Tibial nerve (tissue), 4 donors: ENCODE measurements around the gene SLC28A3.

Experiments
- EP300 ChIP-seq, 2 donors: sonication (generic); formaldehyde crosslinking; IDR thresholded peaks; one replicate each; pipeline ENCODE4 v1.6.1; 2017; ENCODE audit warnings: antibody characterized with exemption in 2 of 2, mild to moderate bottlenecking in 1 of 2
- POLR2A ChIP-seq, 2 donors: fragments of 450-650 bp; IDR thresholded peaks; one replicate each; pipeline ENCODE4 v1.6.1; 2017; ENCODE audit warnings: antibody characterized with exemption in 2 of 2, mild to moderate bottlenecking in 2 of 2, moderate library complexity in 2 of 2
- TF ChIP-seq, protein P1 (sequence below), 5 experiments: fragments of 200-600 bp in 3 of 5; fragments of 450-650 bp in 2 of 5; sonication (generic) in 3 of 5; IDR thresholded peaks; one replicate each; pipeline ENCODE4 v1.5.1; 2016 to 2019; ENCODE audit warnings: antibody characterized with exemption in 5 of 5, mild to moderate bottlenecking in 3 of 5, moderate library complexity in 2 of 5

DNA sequence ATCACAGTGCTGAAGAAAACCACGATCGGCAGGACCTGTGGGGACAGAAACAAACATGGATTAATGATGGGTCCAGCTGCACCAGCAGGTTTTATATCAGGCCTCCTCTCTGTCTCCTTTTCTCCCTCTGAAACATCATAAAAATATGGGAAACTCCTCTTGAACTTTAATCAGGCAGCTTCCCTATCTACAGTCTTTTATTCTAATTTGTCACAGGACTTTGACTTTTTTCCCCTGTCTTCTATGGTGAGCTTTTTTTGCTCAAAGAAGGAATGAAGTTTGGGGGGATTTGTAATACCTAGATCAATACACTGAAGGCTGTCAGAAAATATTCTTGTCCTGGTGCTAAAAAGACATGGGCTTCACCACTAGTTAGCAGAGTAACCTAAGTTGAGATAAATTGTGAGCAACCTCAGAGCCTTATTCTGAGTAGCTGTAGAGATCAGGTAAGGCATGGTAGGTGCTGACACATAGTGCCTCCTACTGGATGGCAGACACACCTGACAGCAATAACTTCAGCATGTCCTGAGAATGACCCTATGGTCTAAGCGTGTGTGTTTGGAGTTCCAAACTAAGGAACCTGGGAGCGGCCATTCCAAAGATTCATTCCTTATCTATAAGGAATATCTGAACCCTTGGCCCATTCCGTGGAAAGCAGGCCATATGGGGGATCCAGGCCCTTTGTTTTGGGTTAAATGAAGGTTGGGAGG, 46.2 kb downstream of the SLC28A3 start:
- TF ChIP-seq, protein P1, sequence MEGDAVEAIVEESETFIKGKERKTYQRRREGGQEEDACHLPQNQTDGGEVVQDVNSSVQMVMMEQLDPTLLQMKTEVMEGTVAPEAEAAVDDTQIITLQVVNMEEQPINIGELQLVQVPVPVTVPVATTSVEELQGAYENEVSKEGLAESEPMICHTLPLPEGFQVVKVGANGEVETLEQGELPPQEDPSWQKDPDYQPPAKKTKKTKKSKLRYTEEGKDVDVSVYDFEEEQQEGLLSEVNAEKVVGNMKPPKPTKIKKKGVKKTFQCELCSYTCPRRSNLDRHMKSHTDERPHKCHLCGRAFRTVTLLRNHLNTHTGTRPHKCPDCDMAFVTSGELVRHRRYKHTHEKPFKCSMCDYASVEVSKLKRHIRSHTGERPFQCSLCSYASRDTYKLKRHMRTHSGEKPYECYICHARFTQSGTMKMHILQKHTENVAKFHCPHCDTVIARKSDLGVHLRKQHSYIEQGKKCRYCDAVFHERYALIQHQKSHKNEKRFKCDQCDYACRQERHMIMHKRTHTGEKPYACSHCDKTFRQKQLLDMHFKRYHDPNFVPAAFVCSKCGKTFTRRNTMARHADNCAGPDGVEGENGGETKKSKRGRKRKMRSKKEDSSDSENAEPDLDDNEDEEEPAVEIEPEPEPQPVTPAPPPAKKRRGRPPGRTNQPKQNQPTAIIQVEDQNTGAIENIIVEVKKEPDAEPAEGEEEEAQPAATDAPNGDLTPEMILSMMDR (IDR thresholded peaks at IDR 0.05) = peak in 1 of 5 experiments; percentile 12
- TF ChIP-seq POLR2A (IDR thresholded peaks at IDR 0.05) = no peak
- no peak for TF ChIP-seq EP300 (IDR thresholded peaks at IDR 0.05)
